ENCODE measurements around the gene TOMM20L.

- TF ChIP-seq CTCF (IDR thresholded peaks at IDR 0.05) (no peak), POLR2A (IDR thresholded peaks at IDR 0.05) (no peak), POLR2AphosphoS5 (IDR thresholded peaks at IDR 0.05) (no peak)
Measured at GRCh38 chr14:58455593-58456265, 60.0 kb downstream of the TOMM20L start.
